SK-N-SH (cell line): ENCODE data around the gene MIOX. TPM values are rescaled to one million over a fixed set of nuclear protein-coding genes. Genes with fewer than 3 reads are reported as not detected.

Experiments
- CTCF ChIA-PET: fragments of 300-600, 350-600 bp; formaldehyde crosslinking; extraction: SDS; loops from one replicate; lab custom pipeline; 2021; lab: Yijun Ruan, JAX
- POLR2A ChIA-PET: fragments of 350-600 bp; sonication (Branson Sonifier 250); formaldehyde crosslinking; extraction: SDS; loops from one replicate; lab custom pipeline; 2020; ENCODE audit warnings: antibody characterized with exemption, inconsistent platforms; lab: Yijun Ruan, JAX
- DNase-seq: peaks from one replicate; pipeline ENCODE4 v3.0.0; 2012
- H2AFZ ChIP-seq: fragments of 200-600 bp; sonication (generic); 2 replicates; pipeline ENCODE4 v1.8.1; 2016; ENCODE audit warnings: antibody characterized with exemption, mild to moderate bottlenecking, low read depth
- H3F3A ChIP-seq: fragments of 200-600 bp; sonication (generic); replicated peaks from 2 replicates; pipeline ENCODE3; 2016; ENCODE audit warnings: antibody characterized with exemption, mild to moderate bottlenecking; ENCODE audit not compliant: insufficient read depth
- H3K27ac ChIP-seq, 2 experiments: fragments of 200-500 bp in 1 of 2; fragments of 200-600 bp in 1 of 2; sonication (Bioruptor generic) in 1 of 2; sonication (generic), shearing (Covaris generic) in 1 of 2; 2 replicates each; pipeline versions ENCODE4 v1.5.1 to v1.6.1; 2014 to 2016; ENCODE audit warnings: low read depth in 2 of 2, inconsistent platforms in 1 of 2, low read length in 1 of 2, mild to moderate bottlenecking in 1 of 2, mixed read lengths in 1 of 2
- H3K27me3 ChIP-seq: fragments of 200-600 bp; sonication (generic), shearing (Covaris generic); 2 replicates; pipeline ENCODE4 v1.6.1; 2016; ENCODE audit warnings: mixed run types; ENCODE audit not compliant: insufficient read depth
- H3K36me3 ChIP-seq, 2 experiments: fragments of 200-500 bp in 1 of 2; fragments of 200-600 bp in 1 of 2; sonication (Bioruptor generic) in 1 of 2; sonication (generic) in 1 of 2; replicated peaks in 1 of 2; 2 replicates each; pipeline versions ENCODE3 to v1.5.1; 2014 to 2016; ENCODE audit warnings: low read length in 1 of 2, mild to moderate bottlenecking in 1 of 2; ENCODE audit not compliant: insufficient read depth in 2 of 2, control insufficient read depth in 1 of 2
- H3K4me1 ChIP-seq, 2 experiments: fragments of 200-500 bp in 1 of 2; fragments of 200-600 bp in 1 of 2; sonication (Bioruptor generic) in 1 of 2; sonication (generic), shearing (Covaris generic) in 1 of 2; 2 replicates each; pipeline versions ENCODE4 v1.5.1 to v1.6.1; 2014 to 2016; ENCODE audit warnings: low read depth in 1 of 2, low read length in 1 of 2, mixed run types in 1 of 2; ENCODE audit not compliant: insufficient read depth in 2 of 2, control insufficient read depth in 1 of 2
- H3K4me2 ChIP-seq: fragments of 200-600 bp; sonication (generic), shearing (Covaris generic); 2 replicates; pipeline ENCODE4 v1.6.1; 2017; ENCODE audit warnings: mixed run types
- H3K4me3 ChIP-seq, 2 experiments: fragments of 200-500 bp in 1 of 2; fragments of 200-600 bp in 1 of 2; sonication (Bioruptor generic) in 1 of 2; sonication (generic), shearing (Covaris generic) in 1 of 2; 2 replicates each; pipeline versions ENCODE4 v1.5.1 to v1.8.1; 2014 to 2016; ENCODE audit warnings: low read depth in 2 of 2, inconsistent platforms in 1 of 2, low read length in 1 of 2, mild to moderate bottlenecking in 1 of 2, mixed read lengths in 1 of 2, moderate library complexity in 1 of 2
- H3K79me2 ChIP-seq: fragments of 200-600 bp; sonication (generic); 2 replicates; pipeline ENCODE4 v1.8.1; 2017; ENCODE audit warnings: mild to moderate bottlenecking; ENCODE audit not compliant: insufficient read depth
- H3K9ac ChIP-seq: fragments of 200-600 bp; sonication (generic); 2 replicates; pipeline ENCODE4 v1.6.1; 2017; ENCODE audit warnings: mixed run types
- H3K9me2 ChIP-seq: fragments of 200-600 bp; sonication (generic); 2 replicates; pipeline ENCODE4 v1.6.1; 2017; ENCODE audit warnings: mixed run types
- H3K9me3 ChIP-seq: fragments of 200-600 bp; sonication (generic); 2 replicates; pipeline ENCODE4 v1.6.1; 2017; ENCODE audit warnings: mixed run types, mild to moderate bottlenecking, moderate library complexity
- H4K20me1 ChIP-seq: fragments of 200-600 bp; sonication (generic); 2 replicates; pipeline ENCODE4 v1.6.1; 2017; ENCODE audit warnings: mild to moderate bottlenecking, mixed run types; ENCODE audit not compliant: insufficient read depth
- CTCF ChIP-seq: fragments of 200-600 bp; sonication (generic); IDR thresholded peaks from 2 replicates; pipeline ENCODE4 v1.6.1; 2017; ENCODE audit warnings: antibody characterized with exemption, mild to moderate bottlenecking, moderate library complexity
- EZH2phosphoT487 ChIP-seq: fragments of 200-600 bp; sonication (generic); IDR thresholded peaks from 2 replicates; pipeline ENCODE4 v1.6.1; 2017; ENCODE audit warnings: low read depth, mixed run types, mild to moderate bottlenecking, antibody characterized with exemption, moderate library complexity, borderline replicate concordance
- GABPA ChIP-seq: IDR thresholded peaks from 2 replicates; pipeline ENCODE4 v1.4.0; 2012; ENCODE audit warnings: low read depth, mild to moderate bottlenecking
- IRF3 ChIP-seq: fragments of 150-350 bp; IDR thresholded peaks from 2 replicates; pipeline ENCODE4 v1.6.1; 2016; ENCODE audit warnings: mild to moderate bottlenecking, low read depth, low read length
- MXI1 ChIP-seq: IDR thresholded peaks from 2 replicates; pipeline ENCODE4 v1.6.1; 2012; ENCODE audit warnings: mild to moderate bottlenecking, low read depth, low read length, improper control_type of control experiment
- NFIC ChIP-seq: IDR thresholded peaks from 2 replicates; pipeline ENCODE4 v1.4.0; 2012; ENCODE audit warnings: borderline replicate concordance
- SIN3A ChIP-seq: IDR thresholded peaks from 2 replicates; pipeline ENCODE4 v1.6.1; 2012; ENCODE audit warnings: low read depth, mild to moderate bottlenecking, low read length, moderate library complexity, borderline replicate concordance
- SMC3 ChIP-seq: IDR thresholded peaks from 2 replicates; pipeline ENCODE4 v1.6.1; 2012; ENCODE audit warnings: low read depth, low read length, improper control_type of control experiment
- WGBS: methylation state at CpG from one replicate; pipeline ENCODE4 v1.1.6; 2017; ENCODE audit warnings: low lambda C conversion rate; 5-methylcytosine and 5-hydroxymethylcytosine counted together
- polyA plus RNA-seq, 3 experiments: library from polyadenylated mRNA; depleted of rRNA; stranded (reverse); fragments of >200 nt; gene quantifications; 2 replicates each; pipeline ENCODE4 v1.2.3, GENCODE V29; 2012
- TF ChIP-seq, protein P1 (sequence below): IDR thresholded peaks from 2 replicates; pipeline ENCODE4 v1.4.0; 2012; ENCODE audit warnings: low read depth, borderline replicate concordance

The MIOX gene
- polyA plus RNA-seq, 1 of the 3 experiments (the other 2 are of a cell fraction), result 0.05 TPM

DNA sequence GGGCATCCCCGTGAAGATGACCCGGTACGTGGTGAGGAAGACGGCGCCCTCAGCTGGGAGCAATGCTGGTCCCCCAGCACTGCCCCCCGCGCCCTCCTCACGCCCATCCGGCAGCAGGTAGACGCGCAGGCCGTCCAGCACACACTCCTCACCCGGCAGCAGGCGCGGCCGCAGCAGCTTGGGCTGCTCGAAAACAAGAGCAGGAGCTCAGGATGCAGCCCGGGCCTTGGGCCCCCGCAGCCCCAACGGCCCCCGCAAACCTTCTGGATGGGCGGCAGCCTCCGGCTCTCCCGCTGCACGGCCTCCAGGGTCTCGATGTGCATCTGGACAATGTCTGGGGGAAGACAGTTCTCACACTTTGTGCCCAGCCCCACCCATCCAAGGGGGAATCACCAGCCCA is 25.1 kb upstream of the MIOX start:
- ChIA-PET POLR2A (no interaction called here), CTCF (no interaction called here)
- Histone ChIP-seq H3K4me2 (no peak overlapping the region), H3K79me2 (no peaks in the 10 kb centered on the region), H3K9me2 (no peaks in the 10 kb centered on the region), H2AFZ (no peak overlapping the region), H3K4me1 (no peaks in the 10 kb centered on the region), H3K27me3 (no peaks in the 10 kb centered on the region), H4K20me1 (no peaks in the 10 kb centered on the region), H3K9me3 (no peaks in the 10 kb centered on the region), H3K4me3 (no peak overlapping the region), H3F3A (no peaks in the 10 kb centered on the region), H3K9ac (no peak overlapping the region), H3K36me3 (peaks cover 0 to 86% of the 10 kb centered on the region in 2 experiments), H3K27ac (no peak overlapping the region)
- WGBS, result 100% methylated on average over 8 of the region's 26 CpGs
- DNase-seq, result no peak
- TF ChIP-seq, protein P1, sequence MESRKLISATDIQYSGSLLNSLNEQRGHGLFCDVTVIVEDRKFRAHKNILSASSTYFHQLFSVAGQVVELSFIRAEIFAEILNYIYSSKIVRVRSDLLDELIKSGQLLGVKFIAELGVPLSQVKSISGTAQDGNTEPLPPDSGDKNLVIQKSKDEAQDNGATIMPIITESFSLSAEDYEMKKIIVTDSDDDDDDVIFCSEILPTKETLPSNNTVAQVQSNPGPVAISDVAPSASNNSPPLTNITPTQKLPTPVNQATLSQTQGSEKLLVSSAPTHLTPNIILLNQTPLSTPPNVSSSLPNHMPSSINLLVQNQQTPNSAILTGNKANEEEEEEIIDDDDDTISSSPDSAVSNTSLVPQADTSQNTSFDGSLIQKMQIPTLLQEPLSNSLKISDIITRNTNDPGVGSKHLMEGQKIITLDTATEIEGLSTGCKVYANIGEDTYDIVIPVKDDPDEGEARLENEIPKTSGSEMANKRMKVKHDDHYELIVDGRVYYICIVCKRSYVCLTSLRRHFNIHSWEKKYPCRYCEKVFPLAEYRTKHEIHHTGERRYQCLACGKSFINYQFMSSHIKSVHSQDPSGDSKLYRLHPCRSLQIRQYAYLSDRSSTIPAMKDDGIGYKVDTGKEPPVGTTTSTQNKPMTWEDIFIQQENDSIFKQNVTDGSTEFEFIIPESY, result no peak
- TF ChIP-seq EZH2phosphoT487 (no peak), SMC3 (no peak), NFIC (no peak)

GRCh38 chr22:50461979-50462540 is 24.6 kb upstream of the MIOX start:
- Histone ChIP-seq H3K36me3 (peaks cover 0 to 89% of the 10 kb centered on the region in 2 experiments), H3K27me3 (no peaks in the 10 kb centered on the region), H3K9ac (no peak overlapping the region), H2AFZ (no peak overlapping the region), H3F3A (no peaks in the 10 kb centered on the region), H3K79me2 (no peaks in the 10 kb centered on the region; the same call in 1 of the 2 replicates), H3K9me3 (no peaks in the 10 kb centered on the region), H4K20me1 (no peaks in the 10 kb centered on the region), H3K4me1 (no peaks in the 10 kb centered on the region), H3K4me2 (no peak overlapping the region), H3K4me3 (no peak overlapping the region), H3K27ac (no peak overlapping the region), H3K9me2 (no peaks in the 10 kb centered on the region)
- ChIA-PET CTCF (no interaction called here), POLR2A (no interaction called here)
- WGBS, result 94% methylated on average over 16 of the region's 30 CpGs
- no peak for DNase-seq
- TF ChIP-seq MXI1 (no peak), CTCF (no peak), SIN3A (no peak), IRF3 (no peak), GABPA (no peak)
